HL-60 (cell line): Measurements from ENCODE around the gene STEAP2.

ENCODE experiments used
- CTCF ChIP-seq: IDR thresholded peaks from one replicate; pipeline ENCODE4 v1.5.1; 2011; ENCODE audit warnings: low read length, control low read depth, inconsistent platforms; ENCODE audit not compliant: insufficient read depth
- REST ChIP-seq: IDR thresholded peaks from 2 replicates; pipeline ENCODE4 v1.6.1; 2012; ENCODE audit warnings: low read depth; ENCODE audit not compliant: insufficient replicate concordance
- SPI1 ChIP-seq: IDR thresholded peaks from 2 replicates; pipeline ENCODE4 v1.6.1; 2012; ENCODE audit warnings: low read depth, mild to moderate bottlenecking, borderline replicate concordance

GRCh38 chr7:90230834-90231233 is 19.3 kb downstream of the STEAP2 start:
- TF ChIP-seq CTCF: no peak
- TF ChIP-seq SPI1: no peak
- TF ChIP-seq REST: no peak
